Skeletal muscle tissue (tissue), 4 donors: ENCODE data around the gene SPHK2. TPM values are rescaled to one million over a fixed set of nuclear protein-coding genes. Genes with fewer than 3 reads are reported as not detected.
A peak's percentile ranks its signal among the peaks of the same experiment; 100 is the strongest.
"Not testable (repeated sequence)": the region's sequence is repeated elsewhere in the genome, so short reads cannot be mapped to it uniquely, and the experiment has no call there.

Experiments used
- H3K27ac ChIP-seq: one replicate; pipeline ENCODE4 v1.7.0; 2013; ENCODE audit warnings: mild to moderate bottlenecking, low read depth, low read length, inconsistent platforms
- H3K27me3 ChIP-seq, 3 donors: one replicate each; pipeline ENCODE4 v1.7.0; 2013; ENCODE audit warnings: low read length in 3 of 3; ENCODE audit not compliant: control insufficient read depth in 3 of 3, insufficient read depth in 3 of 3
- H3K36me3 ChIP-seq, 3 donors: one replicate each; pipeline ENCODE4 v1.7.0; 2013; ENCODE audit warnings: low read length in 3 of 3; ENCODE audit not compliant: control insufficient read depth in 3 of 3, insufficient read depth in 3 of 3
- H3K4me1 ChIP-seq, 3 donors: one replicate each; pipeline ENCODE4 v1.7.0; 2013; ENCODE audit warnings: low read length in 3 of 3, mild to moderate bottlenecking in 3 of 3; ENCODE audit not compliant: control insufficient read depth in 3 of 3, insufficient read depth in 3 of 3
- H3K4me3 ChIP-seq, 3 donors: one replicate each; pipeline ENCODE4 v1.7.0; 2013; ENCODE audit warnings: low read length in 3 of 3
- H3K9ac ChIP-seq, 3 donors: one replicate each; pipeline ENCODE4 v1.7.0; 2013; ENCODE audit warnings: low read length in 3 of 3, mild to moderate bottlenecking in 3 of 3, moderate library complexity in 2 of 3, low read depth in 1 of 3
- H3K9me3 ChIP-seq, 3 donors: one replicate each; pipeline ENCODE4 v1.7.0; 2013; ENCODE audit warnings: low read length in 3 of 3; ENCODE audit not compliant: control insufficient read depth in 3 of 3
- total RNA-seq: library from RNA; depleted of rRNA; stranded (reverse); fragments of >200 nt; gene quantifications from one replicate; pipeline ENCODE4 v1.2.3, GENCODE V29; 2014
- donor health status: Osteomylitis.

The SPHK2 gene
- total RNA-seq, 1 donor from 2014 or later = 2.1 TPM

DNA sequence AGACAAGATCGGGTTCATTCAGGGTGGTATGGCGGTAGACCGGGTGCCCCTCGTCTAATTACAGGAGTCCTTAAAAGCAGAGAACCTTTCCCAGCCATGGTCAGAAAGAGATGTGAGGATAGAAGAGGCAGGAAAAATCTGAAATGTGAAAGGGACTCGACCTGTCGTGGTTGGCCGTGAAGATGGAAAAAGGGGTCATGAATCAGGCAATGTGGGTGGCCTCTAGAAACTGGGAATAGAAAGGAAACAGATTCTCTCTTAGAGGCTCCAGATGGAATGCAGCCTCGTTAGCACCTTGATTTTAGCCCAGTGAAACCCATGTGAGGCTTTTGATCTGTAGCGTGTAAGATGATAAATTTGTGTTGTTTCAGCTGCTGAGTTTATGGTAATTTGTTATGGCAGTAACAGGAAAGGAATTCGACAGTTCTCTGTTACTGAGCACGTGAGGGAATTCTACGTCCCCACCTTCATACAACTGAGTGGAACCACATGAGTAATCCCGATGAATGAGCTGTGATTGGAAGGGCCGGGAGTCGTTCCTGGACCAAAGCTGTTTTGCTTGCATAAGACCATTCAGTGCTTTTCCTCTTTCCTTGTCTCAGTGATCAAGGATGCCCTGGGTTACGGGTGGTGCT lies 37.7 kb downstream of the SPHK2 start:
- H3K27me3 ChIP-seq = no peaks in the 10 kb centered on the region
- H3K9me3 ChIP-seq = no peaks in the 10 kb centered on the region
- no peak overlapping the region for H3K9ac ChIP-seq
- no peaks in the 10 kb centered on the region for H3K36me3 ChIP-seq
- H3K4me1 ChIP-seq = peaks cover 0 to 7% (median 6%) of the 10 kb centered on the region in 3 donors
- H3K4me3 ChIP-seq = no peak overlapping the region
- no peak overlapping the region for H3K27ac ChIP-seq

GRCh38 chr19:48657828-48658227 lies 38.5 kb downstream of the SPHK2 start:
- not testable (repeated sequence) for H3K27ac ChIP-seq, H3K27me3 ChIP-seq, H3K9me3 ChIP-seq, H3K36me3 ChIP-seq, H3K9ac ChIP-seq, H3K4me1 ChIP-seq, H3K4me3 ChIP-seq

GRCh38 chr19:48658483-48658882 lies 39.2 kb downstream of the SPHK2 start:
- Histone ChIP-seq H3K36me3 (no peaks in the 10 kb centered on the region), H3K27me3 (no peaks in the 10 kb centered on the region)

GRCh38 chr19:48659768-48660167 lies 40.5 kb downstream of the SPHK2 start:
- no peak overlapping the region for H3K27ac ChIP-seq
- H3K9ac ChIP-seq = no peak overlapping the region
- H3K9me3 ChIP-seq = no peaks in the 10 kb centered on the region
- H3K4me3 ChIP-seq = no peak overlapping the region
- H3K36me3 ChIP-seq = no peaks in the 10 kb centered on the region
- no peaks in the 10 kb centered on the region for H3K27me3 ChIP-seq
- H3K4me1 ChIP-seq = peaks cover 0 to 7% (median 6%) of the 10 kb centered on the region in 3 donors

More at GRCh38 chr19:48658483-48658882, 39.2 kb downstream of the SPHK2 start:
- no peaks in the 10 kb centered on the region for H3K9me3 ChIP-seq
- H3K4me1 ChIP-seq = peaks cover 0 to 7% (median 6%) of the 10 kb centered on the region in 3 donors
- no peak overlapping the region for H3K9ac ChIP-seq
- H3K4me3 ChIP-seq = no peak overlapping the region
- H3K27ac ChIP-seq = no peak overlapping the region

GRCh38 chr19:48660852-48661710 lies 41.8 kb downstream of the SPHK2 start:
- Histone ChIP-seq H3K36me3 (no peaks in the 10 kb centered on the region), H3K4me3 (peak overlapping the region; percentile 8 to 45 (median 38)), H3K4me1 (peaks cover 0 to 7% (median 6%) of the 10 kb centered on the region in 3 donors), H3K9ac (peak overlapping the region in 1 of 3 donors; percentile 16), H3K9me3 (no peaks in the 10 kb centered on the region), H3K27me3 (no peaks in the 10 kb centered on the region), H3K27ac (peak overlapping the region; percentile 32)

DNA sequence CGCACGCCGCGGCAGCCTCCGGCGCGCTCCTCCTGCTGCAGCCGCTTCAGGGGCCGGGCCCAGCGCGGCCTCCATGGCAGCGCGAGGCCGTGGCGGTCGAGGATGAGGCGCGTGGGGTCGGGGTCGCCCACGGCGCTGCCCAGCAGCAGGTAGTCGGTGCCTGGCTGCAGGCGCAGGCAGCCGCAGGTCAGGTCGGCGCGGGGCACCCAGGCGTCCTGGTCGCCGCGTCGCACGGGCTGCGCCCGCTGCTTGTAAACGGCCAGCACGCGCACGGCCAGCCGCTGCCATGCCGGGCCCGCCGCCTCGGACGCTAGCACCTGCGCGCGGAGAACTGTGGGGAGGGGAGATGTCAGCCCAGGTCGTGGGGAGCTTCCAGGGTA lies 42.4 kb downstream of the SPHK2 start:
- Histone ChIP-seq H3K27me3 (no peaks in the 10 kb centered on the region), H3K27ac (no peak overlapping the region), H3K36me3 (no peaks in the 10 kb centered on the region)

GRCh38 chr19:48663667-48664066 lies 44.4 kb downstream of the SPHK2 start:
- Histone ChIP-seq H3K9ac (no peak overlapping the region), H3K4me1 (peaks cover 0 to 7% (median 6%) of the 10 kb centered on the region in 3 donors), H3K27ac (no peak overlapping the region), H3K9me3 (no peaks in the 10 kb centered on the region), H3K27me3 (no peaks in the 10 kb centered on the region), H3K36me3 (no peaks in the 10 kb centered on the region), H3K4me3 (no peak overlapping the region)

More for the DNA sequence above, 42.4 kb downstream of the SPHK2 start:
- peaks cover 0 to 7% (median 6%) of the 10 kb centered on the region in 3 donors for H3K4me1 ChIP-seq
- H3K4me3 ChIP-seq = no peak overlapping the region
- H3K9ac ChIP-seq = no peak overlapping the region
- H3K9me3 ChIP-seq = no peaks in the 10 kb centered on the region

DNA sequence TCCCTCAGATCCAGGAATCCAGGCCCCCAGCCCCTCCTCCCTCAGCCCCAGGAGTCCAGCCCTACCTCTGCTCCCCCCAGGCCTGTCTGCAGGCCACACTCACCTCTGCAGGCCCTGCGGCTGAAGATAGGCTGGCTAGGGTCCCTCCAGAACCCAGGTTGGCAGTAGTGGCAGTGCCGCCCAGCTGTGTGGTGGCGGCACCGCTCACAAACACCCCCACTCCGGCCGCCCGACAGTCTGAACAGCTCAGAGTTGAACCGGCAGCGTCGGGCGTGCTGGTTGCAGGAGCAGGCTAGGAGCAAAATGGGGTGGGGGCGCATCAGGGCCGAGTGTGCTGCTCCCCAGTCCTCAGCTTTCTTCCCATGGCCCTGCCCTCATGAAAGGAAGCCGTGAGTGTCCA lies 45.2 kb downstream of the SPHK2 start:
- H3K4me3 ChIP-seq = no peak overlapping the region
- H3K27ac ChIP-seq = no peak overlapping the region
- H3K36me3 ChIP-seq = no peaks in the 10 kb centered on the region
- H3K9me3 ChIP-seq = no peaks in the 10 kb centered on the region
- peaks cover 0 to 7% (median 6%) of the 10 kb centered on the region in 3 donors for H3K4me1 ChIP-seq
- H3K27me3 ChIP-seq = no peaks in the 10 kb centered on the region
- no peak overlapping the region for H3K9ac ChIP-seq

GRCh38 chr19:48665786-48666185 lies 46.5 kb downstream of the SPHK2 start:
- Histone ChIP-seq H3K9ac (no peak overlapping the region), H3K4me1 (peaks cover 0 to 5% (median 4%) of the 10 kb centered on the region in 3 donors), H3K36me3 (no peaks in the 10 kb centered on the region), H3K27me3 (no peaks in the 10 kb centered on the region), H3K27ac (no peak overlapping the region), H3K4me3 (no peak overlapping the region), H3K9me3 (no peaks in the 10 kb centered on the region)

DNA sequence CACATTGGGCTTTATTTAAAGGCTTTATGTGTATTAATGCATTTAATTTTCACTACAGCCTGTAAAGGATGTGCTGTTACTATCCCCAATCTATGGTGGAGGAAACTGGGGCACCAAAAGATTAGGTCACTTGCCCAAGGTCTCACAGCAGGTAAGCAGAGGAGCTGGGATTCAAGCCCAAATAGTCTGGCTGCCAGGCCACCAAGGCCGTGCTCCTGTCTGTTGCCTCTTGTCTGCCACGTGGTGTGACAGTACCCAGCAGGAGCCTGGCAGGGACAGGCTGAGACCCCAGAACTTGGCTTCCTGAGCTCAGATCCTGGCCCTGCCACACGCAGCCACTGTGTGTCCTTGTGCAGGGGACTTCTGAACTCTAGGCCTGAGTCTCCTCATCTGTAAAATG lies 49.0 kb downstream of the SPHK2 start:
- no peaks in the 10 kb centered on the region for H3K27me3 ChIP-seq
- H3K9ac ChIP-seq = no peak overlapping the region
- H3K9me3 ChIP-seq = no peaks in the 10 kb centered on the region
- no peak overlapping the region for H3K27ac ChIP-seq
- no peaks in the 10 kb centered on the region for H3K36me3 ChIP-seq
- no peaks in the 10 kb centered on the region for H3K4me1 ChIP-seq
- H3K4me3 ChIP-seq = no peak overlapping the region
